GM18526 (cell line): ENCODE results near the gene WDR86.

Source experiments
- POLR2A ChIP-seq: IDR thresholded peaks from 3 replicates; pipeline ENCODE4 v1.6.1; 2011; ENCODE audit not compliant: insufficient read length; ENCODE audit errors: extremely low read depth

Gene WDR86, protein sequence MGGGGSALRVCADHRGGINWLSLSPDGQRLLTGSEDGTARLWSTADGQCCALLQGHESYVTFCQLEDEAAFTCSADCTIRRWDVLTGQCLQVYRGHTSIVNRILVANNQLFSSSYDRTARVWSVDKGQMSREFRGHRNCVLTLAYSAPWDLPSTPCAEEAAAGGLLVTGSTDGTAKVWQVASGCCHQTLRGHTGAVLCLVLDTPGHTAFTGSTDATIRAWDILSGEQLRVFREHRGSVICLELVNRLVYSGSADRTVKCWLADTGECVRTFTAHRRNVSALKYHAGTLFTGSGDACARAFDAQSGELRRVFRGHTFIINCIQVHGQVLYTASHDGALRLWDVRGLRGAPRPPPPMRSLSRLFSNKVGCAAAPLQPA

GRCh38 chr7:151409667-151410404 lies at the start of gene WDR86:
WDR86 (minus strand) TSS chr7:151410038; CDS start chr7:151409589, 449 bp downstream.
- no peak for TF ChIP-seq POLR2A

- no peak for TF ChIP-seq POLR2A
Observed at GRCh38 chr7:151457534-151457933, 47.7 kb upstream of the WDR86 start.

- TF ChIP-seq POLR2A, result no peak
Observed at GRCh38 chr7:151456782-151457181, 46.9 kb upstream of the WDR86 start.

DNA sequence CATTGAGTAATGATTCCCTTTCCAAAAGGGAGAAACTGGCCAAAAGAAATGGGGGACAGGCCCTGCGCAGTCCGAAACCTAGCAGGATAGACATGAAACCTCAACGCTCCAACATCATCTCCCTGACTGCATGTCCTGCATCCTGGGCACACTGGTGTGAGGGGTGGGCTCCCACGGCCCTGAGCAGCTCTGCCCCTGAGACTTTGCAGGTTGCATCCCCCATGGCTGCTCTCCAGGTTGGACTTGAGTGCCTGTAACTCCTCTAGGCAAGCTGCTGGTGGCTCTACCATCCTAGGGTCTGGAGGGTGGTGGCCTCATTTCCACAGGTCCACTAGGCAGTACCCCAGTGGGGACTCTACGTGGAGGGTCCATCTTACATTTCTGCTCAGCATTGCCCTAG lies 46.4 kb upstream of the WDR86 start:
- no peak for TF ChIP-seq POLR2A

DNA sequence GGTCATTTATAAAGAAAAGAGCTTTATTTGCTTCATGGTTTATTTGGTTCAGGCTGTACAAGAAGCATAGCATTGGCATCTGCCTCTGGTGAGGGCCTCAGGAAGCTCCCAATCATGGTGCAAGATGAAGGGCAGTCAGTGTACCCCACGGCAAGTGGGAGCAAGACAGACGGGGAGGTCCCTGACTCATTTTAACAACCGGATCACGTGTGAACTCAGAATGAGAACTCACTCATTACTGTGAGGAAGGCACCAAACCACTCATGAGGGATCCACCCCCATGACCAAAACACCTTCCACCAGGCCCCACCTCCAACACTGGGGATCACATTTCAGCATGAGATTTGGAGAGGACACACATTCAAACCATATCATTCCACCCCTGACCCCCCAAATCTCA lies 45.9 kb upstream of the WDR86 start:
- no peak for TF ChIP-seq POLR2A

DNA sequence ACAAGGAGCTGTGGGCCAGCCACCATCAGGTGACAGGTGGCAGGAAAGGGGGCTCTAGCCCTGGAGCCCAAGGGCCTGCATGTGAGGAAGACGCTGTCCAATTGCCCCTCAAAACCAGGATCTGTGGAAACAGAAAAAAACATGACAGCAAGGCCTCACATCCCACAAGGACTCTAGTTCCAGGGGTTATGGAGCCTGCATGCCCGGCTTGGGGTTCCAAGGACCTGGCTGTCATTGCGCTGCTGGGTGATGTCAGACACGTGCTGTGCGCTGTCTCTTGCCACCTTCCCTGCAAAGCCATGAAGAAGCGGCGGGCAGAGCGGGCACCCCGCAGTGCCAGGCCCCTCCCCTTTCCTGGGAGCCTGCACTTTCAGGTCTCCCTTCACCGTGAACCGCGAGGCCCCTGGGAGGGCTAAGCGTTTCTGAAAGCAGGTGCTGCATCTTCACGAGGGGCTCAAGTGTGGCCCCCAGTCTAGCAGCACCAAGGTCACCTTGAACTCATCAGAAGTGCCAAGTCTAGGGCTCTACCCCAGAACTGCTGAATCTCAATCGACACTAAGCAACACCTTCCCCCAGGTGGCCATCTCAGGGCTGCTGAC lies 45.2 kb upstream of the WDR86 start:
- TF ChIP-seq POLR2A, result no peak

DNA sequence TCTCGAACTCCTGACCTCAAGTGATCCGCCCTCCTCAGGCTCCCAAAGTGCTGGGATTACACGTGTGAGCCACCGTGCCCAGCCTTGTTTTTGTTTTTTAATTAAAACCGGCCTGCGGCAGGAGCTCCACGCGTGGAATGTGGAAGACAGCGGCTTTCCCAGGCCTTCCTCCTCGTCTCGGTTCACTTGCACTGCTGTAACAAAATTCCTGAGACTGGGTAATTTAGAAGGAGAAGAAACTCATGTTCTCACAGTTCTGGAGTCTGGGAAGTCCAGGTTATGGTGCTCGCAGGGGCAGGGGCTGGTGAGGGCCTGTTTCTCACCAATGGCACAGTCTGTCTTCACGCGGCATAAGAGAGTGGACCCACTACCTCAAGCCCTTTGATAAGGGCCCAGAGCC lies 44.5 kb upstream of the WDR86 start:
- TF ChIP-seq POLR2A, result no peak

DNA sequence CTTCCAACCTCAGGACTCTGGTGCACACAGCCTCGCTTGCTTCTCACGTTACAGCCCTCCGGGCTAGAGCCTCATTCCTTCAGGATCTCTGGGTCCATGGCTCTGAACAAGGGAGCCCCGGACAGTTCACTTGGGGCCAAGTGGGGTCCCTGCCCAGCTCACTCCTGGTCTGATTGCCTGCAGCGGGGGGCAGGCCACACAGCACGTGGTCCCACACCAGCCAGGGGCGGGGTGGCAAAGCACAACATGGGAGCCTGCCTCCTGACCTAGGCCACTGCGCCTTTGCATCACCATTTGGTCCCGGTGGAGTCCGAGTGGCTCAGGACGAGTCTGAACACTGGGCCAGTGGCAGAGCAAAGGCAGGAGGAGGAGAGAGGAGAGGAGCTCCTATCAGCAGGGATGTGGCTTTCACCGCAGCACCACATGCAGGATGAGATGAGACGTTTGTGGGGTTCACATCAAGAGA lies 43.5 kb upstream of the WDR86 start:
- no peak for TF ChIP-seq POLR2A

- TF ChIP-seq POLR2A, result no peak
Observed at GRCh38 chr7:151452680-151453325, 43.0 kb upstream of the WDR86 start.

DNA sequence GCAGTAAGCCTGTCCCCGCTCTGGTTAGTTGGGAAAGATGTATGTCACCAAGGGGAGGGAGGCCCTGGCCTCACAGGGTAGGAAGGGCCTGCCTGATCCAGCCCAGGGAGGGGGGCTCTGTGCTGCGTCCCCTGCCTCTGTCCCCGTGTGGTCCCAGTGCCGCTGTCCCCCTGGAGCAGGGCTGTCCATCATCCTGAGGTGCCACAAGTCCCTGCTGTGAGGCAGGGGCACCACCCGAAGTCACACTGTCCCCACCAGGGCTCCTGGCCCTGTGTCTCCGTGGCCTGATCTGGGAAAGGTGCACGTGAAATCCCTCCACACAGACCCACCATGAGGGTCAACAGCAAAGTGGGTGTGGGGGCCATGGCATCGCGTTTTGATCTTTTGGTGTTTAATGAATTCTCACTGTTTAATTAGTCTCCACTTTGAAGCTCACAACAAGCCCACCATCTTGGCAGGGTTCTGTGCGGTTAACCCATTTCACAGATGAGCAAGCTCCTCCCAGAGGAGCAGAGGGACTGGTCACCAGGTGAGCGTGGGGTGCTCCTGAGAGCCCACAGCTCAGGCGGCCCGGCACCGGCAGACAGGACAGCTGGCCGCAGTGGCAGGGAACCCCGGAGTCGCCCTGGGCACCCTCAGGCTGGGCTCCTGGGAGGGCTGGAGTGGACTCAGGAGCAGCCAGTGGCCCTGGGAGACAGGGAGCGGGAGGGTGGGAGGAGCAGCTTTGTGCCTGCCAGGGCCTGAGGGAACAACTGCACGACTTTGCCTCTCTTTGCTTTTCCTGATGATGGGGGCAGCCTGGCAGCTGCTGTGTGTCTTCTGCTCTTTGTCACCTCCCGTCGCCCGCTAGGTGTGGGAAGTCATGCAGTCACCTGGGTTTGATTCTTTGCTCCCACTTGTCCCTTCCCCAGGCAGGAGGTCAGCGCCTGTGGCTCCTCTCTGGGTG lies 42.1 kb upstream of the WDR86 start:
- no peak for TF ChIP-seq POLR2A

- no peak for TF ChIP-seq POLR2A
Observed at GRCh38 chr7:151451156-151451555, 41.3 kb upstream of the WDR86 start.

GRCh38 chr7:151449990-151450389 lies 40.2 kb upstream of the WDR86 start:
- no peak for TF ChIP-seq POLR2A

- TF ChIP-seq POLR2A, result no peak
Observed at GRCh38 chr7:151448261-151449252, 38.7 kb upstream of the WDR86 start.
